HG03442 (cell line): ENCODE measurements around the gene CSHL1.
"Not testable (repeated sequence)": the region's sequence is repeated elsewhere in the genome, so short reads cannot be mapped to it uniquely, and the experiment has no call there.

Experiments used
- ATAC-seq: cut with Tn5 transposase; IDR thresholded peaks from one replicate; pipeline ENCODE4 v1.9.1; 2021; ENCODE audit warnings: mild to moderate bottlenecking, moderate library complexity; ENCODE audit not compliant: unreplicated experiment

CSHL1 gene

DNA sequence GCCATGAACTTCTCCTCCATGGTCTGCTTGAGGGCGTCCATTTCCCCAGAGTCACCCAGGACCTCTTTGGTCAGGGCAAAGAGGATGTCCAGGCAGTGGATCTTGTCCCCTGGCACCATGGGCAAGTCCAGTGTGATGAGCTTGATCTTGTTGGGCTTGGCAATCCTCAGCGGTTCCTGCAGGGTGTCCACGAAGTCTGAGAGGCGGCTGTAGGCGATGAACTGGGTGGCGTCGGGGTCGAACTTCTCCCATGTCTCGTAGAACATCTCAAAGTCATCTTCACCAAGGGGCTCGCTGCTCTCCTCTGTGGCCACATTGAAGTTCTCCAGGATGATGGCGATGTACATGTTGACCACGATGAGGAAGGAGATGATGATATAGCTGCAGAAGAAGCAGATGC is 30.1 kb upstream of the CSHL1 start:
- no peak for ATAC-seq

DNA sequence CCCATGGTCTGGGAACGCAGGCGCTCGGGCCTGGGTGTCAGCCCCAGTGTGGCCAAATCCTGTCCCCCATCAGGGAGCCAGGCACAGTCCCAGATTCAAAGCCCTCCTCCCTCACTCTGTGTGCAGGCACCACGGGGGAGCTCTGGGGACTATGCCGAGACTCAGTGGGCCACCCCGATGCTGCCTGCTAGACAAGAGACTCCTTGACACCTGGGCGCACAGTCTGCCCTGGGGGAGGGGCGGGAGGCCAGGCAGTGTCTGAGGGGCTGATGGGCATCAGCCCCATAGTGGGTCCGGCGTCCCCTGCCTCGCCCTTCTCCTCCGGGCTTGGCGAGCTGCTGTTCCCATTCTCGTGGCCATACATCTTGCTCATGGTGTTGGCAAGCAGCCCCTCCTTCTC is 29.5 kb upstream of the CSHL1 start:
- no peak for ATAC-seq

DNA sequence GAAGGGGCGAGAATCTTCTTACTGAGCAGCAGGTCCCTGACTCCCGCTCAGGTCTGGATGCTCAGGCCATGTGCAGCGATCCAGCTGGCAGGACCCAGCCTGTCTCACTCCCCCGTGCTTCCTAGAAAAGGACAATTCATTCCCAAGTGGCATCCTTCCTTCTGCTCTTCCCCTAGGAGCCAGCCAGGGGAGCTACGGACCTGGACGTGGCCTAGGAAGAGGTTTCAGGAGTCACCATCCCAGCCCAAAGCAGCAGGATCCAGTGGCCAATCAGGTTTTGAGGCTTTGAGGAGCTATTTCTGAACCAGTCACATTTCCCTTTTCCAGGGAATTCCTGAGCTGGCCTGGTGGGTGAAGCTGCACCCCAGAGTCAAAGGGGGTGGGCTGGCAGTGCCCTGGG is 28.8 kb upstream of the CSHL1 start:
- ATAC-seq: no peak

DNA sequence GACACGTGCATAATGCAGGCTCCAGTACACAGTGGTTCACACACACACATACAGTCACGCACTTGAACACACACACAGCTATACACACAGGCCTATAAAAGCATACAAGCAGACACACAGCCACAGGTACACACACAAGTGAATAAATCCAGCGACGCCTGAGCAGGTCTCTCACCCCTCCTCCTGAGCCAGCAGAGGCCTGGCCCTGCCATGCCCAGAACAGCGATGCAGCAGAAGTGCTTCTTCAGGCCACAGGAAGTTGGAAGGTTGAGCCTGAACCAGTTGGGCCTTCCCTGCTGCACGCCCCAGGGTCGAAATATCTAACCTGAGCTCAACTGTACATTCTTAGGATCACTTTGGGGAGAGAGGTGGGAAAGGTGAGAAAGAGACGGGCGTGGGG is 28.3 kb upstream of the CSHL1 start:
- no peak for ATAC-seq

DNA sequence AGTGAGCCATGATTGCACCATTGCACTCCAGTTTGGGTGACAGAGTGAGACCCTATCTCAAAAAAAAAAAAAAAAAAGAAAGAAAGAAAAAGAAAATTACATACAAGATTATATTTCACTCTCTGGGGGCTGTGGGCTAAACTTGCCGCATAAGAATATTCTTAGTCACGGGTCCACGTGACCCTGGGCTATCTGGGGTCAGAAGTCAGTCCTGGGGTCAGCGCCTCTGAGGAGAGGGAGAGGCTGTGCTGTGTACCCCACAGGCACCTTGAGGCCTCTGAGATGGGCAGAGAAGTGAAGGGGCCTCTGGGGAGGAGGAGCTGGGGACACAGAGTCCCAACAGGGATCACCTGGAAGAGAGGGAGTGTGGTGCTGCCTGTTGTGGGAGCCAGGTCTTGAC is 26.9 kb upstream of the CSHL1 start:
- no peak for ATAC-seq

DNA sequence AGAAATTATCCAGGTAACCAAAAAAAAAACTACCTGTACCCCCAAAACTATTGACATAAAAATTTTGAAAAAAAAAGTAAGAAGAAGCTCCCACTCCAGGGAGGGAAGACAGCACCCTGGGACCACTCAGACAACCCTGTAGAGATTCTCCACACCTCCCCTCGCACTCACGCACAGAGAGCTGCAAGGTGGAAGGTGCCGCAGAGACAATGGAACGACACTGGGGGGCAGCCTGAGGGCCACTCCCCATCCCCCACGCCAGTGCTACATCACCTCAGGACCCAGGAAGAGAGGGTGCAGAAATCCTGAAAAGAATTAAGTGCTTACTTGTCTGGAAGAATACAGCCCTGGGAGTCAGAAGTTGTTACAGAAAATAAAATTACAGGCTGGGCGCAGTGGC is 26.3 kb upstream of the CSHL1 start:
- no peak for ATAC-seq

DNA sequence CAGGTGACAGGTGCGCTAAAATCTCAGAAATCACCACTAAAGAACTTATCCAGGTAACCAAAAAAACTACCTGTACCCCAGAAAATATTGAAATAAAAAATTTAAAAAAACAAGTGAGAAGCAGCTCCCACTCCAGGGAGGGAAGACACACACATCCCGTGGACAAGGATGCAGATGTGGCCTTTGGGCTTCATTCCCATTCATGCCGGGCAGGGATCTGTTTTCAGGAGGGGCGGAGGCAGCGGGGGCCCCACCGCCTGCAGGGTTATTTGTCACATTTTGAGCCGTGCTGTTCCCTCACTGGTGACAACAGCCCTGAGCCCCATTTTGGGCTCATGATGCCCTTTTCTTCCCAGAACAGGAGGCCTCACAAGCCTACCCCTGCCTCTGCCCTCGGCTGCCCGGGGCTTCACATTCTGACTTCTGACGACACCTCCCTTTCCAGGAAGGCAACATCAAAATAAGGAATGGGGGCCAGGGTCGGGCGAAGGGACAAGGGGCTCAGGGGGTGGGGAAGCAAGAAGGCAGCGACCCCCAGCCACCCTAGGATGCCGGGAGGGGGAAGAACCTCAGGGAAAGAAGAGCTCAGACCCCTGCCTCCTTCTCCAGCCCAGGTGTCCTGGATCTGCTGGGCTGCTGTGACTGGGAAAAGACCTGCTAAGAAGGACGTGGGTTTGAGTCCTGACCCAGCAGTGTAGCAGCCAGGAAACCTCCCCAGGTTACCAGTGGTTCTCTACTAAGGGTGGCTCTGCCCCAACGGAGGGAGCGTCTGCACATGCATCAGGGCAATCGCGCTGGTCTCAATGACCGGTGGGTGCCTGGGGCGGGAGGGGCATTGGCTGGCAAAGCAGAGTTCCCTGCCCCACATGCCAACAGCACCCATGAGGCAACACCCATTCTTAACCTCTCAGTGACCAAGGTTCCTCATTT is 23.4 kb upstream of the CSHL1 start:
- no peak for ATAC-seq

DNA sequence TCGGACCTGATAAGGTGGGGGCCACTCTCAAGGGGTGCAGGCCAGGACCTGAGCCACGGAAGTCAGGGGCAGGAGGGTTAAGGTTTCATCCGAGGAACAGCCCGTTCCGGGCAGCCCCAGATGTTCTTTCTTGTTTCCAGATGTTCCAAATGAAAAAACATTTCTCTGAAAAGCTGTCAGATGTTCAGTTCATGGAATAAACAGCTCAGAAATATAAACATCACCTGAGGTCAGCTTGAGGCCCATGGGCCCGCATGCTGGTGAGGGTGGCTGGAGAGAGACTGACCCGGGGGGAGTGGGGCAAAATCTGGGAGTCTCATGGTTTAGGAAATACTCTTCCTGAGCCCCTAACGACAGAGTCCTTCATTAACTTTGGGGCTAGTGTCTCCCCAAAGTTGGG is 22.5 kb upstream of the CSHL1 start:
- ATAC-seq: no peak

DNA sequence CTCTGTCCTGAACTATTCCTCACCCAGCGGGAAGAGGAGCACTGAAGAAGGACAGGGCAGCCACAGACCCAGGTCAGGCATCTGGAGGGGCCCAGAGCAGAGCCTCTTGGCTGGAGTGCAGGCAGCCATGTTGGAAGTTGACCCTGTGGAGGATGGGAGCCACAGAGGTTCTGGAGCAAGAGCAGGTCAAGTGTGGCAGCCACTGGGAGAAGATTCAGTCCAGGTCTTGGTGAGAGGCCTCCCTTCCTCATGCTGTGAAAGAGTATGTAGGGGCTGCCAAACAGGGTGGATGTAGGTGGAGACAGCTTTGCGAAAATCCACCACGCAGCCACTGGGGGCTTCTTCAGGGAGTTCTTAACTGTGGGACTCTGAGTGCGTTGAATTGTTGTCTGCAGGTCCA is 21.7 kb upstream of the CSHL1 start:
- ATAC-seq: peak; percentile 13

DNA sequence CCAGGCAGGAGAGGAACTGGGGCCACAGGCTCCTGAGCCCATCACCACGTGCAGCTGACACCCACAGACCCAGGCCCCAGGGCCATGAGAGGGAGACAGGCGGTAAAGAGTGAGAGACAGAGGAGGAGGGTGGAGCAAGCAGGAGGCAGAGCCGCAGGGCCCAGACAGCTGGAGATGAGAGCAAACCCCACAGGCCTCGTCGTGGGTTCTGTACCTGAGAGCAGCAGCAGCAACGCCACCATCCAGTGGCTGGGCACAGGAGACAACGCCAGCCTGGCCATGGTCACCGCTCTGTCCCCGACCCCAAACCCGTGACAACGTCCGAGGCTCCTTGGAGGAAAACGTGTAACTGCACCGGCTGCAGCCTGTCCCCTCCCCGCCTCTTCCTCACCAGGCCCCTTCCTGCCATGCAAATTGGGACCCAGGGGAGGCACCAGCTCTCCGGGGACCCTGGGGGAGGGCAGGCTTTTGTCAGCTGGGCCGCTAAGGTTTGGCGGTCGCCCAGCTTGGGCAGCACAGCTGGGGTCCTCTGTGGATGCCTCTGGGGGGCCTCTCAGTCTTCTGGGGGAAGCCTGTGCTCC is 21.0 kb upstream of the CSHL1 start, which contains the start of gene CD79B:
CD79B (minus strand) TSS at position 351 of the 581 bp plus-strand sequence; CDS start at position 281, 70 bp downstream.
- ATAC-seq: peak; percentile 65

DNA sequence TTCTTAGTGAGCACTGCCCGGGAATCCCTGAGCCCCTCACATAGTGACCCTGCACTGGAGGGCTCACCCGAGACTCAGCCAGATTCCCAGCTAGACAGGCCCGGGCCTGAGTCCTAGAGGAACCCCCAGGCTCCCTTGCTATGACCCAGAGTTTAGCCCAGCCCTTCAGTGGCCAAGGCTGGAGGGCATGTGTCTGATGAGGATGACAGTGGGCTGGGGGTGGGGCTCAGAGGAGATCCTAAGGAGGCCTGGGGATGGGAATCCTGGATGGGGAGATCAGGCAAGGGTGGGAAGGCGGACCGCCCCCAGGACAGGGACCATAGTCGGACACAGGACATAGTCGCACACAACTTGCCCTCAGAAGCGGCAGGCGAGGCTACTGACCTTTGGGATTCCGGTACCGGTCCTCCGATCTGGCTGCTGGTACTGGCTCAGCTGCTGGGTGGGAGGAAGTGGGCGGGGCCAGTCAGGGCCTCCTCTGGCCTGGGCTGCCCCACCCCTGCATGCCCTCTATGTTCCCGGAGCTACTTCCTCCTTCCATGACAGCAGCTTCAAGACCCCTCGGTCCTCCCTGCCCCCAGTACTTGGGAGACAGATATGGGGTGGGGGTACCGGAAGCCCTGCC is 20.0 kb upstream of the CSHL1 start:
- ATAC-seq: no peak

DNA sequence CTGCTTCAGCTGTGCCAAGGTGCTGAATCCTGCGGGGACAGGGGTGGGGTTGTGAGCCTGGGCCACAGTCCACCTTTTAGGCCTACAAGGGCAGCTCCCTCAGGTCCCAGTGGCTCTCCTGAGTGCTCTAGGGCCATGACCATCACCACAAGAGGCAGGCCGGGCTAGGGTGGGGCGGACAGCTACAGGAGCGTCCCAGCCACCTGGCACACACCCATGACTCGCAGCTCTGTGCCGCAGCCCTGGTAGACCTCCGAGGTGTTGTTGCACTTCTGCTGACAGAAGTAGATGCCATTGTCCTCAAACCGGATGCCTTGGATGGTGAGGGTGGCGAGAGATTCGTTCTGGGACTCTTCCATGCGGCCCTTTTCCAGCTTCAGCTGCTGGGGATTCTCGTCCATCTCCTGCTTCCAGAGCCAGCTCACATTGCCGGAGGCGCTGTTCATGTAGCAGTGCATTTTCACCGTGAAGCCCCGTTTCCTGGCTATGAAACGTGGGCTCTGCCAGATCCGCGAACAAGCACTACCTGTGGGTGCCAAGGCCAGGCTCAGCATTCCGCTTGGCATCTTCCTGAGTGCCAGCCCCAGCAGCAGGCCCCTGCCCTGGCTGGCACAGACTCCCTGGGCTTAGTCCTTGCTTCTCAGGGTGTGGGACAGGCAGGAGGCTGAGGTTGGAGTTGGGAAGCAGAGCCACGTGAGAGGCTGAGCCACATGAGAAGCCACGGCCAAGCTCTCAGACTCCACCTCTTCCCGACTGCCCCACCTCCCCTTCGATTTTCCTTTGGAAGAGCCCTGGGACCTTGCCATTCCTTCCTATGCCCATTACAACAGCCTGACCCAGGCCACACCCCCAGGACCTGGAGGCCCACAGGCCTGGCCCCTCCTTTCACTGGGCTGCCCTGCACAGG is 19.1 kb upstream of the CSHL1 start:
- no peak for ATAC-seq

DNA sequence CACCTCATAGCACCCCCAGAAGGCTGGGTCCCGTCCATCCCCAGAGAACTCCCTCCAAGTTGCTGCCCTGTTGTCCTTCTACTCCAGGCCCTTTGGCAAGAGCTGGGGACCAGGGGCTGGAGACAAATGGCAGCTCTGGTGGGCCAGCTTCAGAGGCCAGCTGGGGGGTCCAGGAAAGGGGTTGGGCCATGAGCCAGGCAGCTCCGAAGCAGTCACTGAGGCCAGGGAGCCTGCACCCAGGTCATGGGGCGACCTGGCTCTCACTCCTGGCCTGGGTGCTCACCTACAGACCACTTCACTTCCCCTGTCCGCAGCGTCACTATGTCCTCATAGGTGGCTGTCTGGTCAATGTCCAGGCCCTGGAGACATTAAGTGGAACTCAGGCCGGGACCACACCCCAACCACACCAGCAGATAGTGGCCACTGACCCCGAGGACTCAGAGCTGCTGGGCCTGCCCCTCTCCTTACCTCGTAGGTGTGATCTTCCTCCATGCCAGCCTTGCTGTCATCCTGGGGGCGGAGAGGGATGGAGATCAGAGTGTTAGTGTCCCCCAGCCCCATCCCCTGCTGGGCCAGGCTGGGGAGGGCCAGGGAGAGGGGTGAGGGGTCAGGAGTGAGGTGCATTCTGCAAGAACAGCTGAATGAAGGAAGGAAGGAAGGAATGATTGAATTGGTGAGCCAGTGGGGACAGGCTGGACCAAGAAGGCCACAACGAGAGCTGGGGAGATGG is 18.1 kb upstream of the CSHL1 start:
- ATAC-seq: no peak

DNA sequence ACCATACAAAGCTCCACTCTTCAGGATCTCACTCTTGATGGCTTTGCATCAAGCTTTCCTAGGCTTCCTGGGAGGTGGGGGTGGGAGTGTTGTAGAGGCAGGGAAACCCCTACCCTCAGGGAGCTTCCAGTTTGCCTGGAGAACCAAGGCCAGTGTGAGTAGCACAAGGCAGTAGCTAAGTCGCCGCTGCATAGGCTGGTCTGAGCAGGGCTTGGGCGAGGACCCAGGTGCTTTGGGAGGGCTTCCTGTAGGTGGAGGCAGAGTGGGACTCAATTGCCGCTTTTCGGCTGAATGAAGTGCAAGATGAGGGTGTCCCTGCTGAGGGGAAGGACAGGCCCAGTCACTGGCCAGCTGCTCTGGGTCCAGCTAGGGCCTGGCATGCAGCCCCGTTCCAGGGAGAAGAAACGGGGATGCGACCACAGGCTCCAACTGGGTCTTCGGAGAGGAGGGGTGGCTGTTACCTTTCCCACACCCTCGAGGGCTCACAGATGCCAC is 17.2 kb upstream of the CSHL1 start:
- ATAC-seq: no peak

DNA sequence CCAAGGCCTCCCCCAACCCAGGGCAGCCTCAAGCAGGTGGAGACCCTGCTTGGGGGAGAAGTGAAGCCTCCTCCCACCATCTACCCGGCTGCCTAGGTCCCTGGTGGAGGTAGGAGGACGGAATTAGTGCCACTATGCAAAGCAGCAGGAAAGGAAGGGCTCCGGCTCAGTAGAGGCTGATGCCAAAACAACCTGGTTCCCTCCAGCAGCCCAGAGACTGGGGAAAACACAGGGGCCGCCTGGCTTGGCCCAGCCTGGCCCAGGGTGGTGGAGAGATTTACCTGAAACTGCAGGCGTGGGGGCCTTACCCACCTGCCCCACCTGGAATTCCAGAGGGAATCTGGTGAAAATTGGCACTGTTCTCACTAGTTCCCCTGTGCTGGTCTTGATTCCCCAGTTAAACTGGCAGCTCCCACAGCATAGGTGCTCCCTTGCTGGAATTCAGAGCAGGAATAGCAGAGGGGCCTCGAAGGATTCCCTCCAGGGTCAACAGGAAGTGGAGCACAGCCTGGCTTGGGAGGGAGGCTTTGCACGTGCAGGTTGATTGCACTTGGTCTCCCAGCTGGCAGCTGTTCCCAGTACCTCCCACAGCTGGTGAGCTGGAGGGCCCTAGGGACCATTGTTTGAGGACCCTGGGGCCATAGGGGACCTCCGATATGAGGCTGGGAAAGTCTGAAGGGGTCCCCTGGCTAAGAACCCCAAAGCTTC is 16.6 kb upstream of the CSHL1 start:
- ATAC-seq: no peak

DNA sequence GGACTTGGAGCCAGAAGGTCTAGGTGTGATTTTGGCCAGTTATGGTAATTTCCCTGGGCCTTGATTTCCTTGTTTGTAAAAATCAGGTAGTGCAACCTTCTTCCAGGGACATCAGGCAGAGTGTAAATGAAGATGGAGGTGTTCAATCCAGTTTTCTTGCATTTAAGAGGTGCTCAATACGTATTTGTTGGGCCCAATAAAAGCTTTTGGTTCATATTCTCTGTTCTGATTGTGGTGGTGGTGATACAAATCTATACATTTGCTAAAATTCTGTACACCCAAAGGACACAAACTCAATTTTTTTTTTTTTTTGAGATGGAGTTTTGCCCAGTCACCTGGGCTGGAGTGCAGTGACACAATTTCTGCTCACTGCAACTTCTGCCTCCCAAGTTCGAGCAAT is 15.1 kb upstream of the CSHL1 start:
- no peak for ATAC-seq

DNA sequence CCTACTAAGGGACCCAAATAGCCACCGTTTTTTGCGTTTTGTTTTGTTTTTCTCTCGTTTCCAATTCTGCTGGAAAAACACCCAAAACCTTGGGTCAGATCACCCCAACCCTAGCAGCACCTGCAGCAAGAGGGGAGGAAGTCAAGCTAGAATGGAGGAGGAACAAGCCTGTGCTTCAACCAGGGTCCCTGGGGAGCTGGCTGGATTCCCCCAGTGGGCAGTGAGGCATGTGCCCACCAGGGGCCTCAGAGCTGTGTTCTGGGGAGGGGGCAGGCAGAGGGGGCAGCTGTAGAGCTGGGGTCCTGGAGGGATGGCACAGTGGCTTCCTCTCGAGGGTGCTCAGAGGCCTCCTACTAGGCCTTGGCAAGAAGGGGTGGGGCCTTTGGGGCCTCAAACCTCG is 14.6 kb upstream of the CSHL1 start:
- ATAC-seq: no peak

DNA sequence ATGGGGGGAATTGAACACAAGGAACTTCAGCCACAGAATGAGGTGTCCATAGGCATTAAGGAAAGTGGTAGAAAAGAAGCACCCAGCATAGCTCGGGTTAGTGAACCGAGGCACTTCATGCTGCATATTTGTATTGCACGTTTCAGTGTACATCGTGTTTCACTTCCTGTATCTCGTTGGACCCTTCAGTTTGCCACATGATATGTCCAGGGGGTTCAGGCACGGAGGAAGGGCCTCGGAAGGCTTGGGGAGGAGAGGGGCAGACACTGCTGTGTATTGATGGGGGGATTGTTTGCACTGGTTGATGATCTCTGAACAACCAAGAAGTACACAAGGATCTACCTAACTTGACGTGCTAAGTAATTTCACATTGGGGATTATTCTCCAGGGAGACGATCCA is 11.3 kb upstream of the CSHL1 start:
- ATAC-seq: not testable (repeated sequence)

DNA sequence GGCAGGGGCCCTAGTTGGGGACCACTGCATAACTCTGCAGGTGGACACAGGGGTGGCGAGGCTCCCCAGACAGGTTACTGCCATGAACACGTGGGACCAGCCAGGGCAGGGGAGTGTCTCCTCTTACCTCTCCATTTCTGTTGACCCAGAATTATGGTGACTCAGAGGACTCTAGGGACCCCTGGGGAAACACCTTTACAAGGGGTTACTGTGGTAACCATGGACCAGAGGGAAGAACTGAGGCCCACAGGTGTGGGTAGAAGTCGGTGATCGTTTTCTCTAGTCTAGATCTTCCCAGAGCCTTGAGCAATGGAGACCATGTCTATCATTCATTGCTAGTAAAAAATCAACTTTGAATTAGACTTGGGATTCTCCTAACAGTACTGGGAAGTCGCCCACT is 9.7 kb upstream of the CSHL1 start:
- ATAC-seq: not testable (repeated sequence)
